Neural crest cell (in vitro differentiated cells): ENCODE measurements around the gene ZCCHC14. TPM values are rescaled to one million over a fixed set of nuclear protein-coding genes. Genes with fewer than 3 reads are reported as not detected.
"Not testable (repeated sequence)": the region's sequence is repeated elsewhere in the genome, so short reads cannot be mapped to it uniquely, and the experiment has no call there.

Source experiments
- DNase-seq: peaks from one replicate; pipeline ENCODE4 v3.0.0; 2021; ENCODE audit warnings: low read depth, mixed read lengths, low spot score
- H3K27ac Mint-ChIP-seq: one replicate; pipeline ENCODE4 v1.8.0; 2021; ENCODE audit warnings: mild to moderate bottlenecking, mixed read lengths; ENCODE audit not compliant: unreplicated experiment
- H3K27me3 Mint-ChIP-seq: 2 replicates; pipeline ENCODE4 v1.8.0; 2021; ENCODE audit warnings: low read depth, mild to moderate bottlenecking, mixed read lengths
- H3K36me3 Mint-ChIP-seq: 2 replicates; pipeline ENCODE4 v1.8.0; 2021; ENCODE audit warnings: low read depth, mild to moderate bottlenecking, mixed read lengths
- H3K4me1 Mint-ChIP-seq: 2 replicates; pipeline ENCODE4 v1.8.0; 2021; ENCODE audit warnings: mixed read lengths
- H3K4me3 Mint-ChIP-seq: one replicate; pipeline ENCODE4 v1.8.0; 2021; ENCODE audit warnings: mild to moderate bottlenecking, mixed read lengths
- H3K9me3 Mint-ChIP-seq: 2 replicates; pipeline ENCODE4 v1.8.0; 2021; ENCODE audit warnings: mixed read lengths
- CTCF ChIP-seq: fragments of 200-600 bp; sonication (generic); conservative IDR thresholded peaks from 2 replicates; pipeline ENCODE4 v1.5.0; 2021; ENCODE audit warnings: antibody characterized with exemption, mild to moderate bottlenecking
- total RNA-seq: library from RNA; stranded (reverse); gene quantifications from 2 replicates; pipeline ENCODE4 v1.2.1, GENCODE V29; 2021

The ZCCHC14 gene
- total RNA-seq, 1 donor from 2014 or later = 45.5 TPM

GRCh38 chr16:87487361-87487924 lies 5.4 kb downstream of the ZCCHC14 start:
- Mint-ChIP-seq H3K9me3 (no peaks in the 10 kb centered on the region), H3K27me3 (no peaks in the 10 kb centered on the region), H3K27ac (no peak overlapping the region), H3K36me3 (peaks cover 2% of the 10 kb centered on the region), H3K4me3 (peak overlapping the region; percentile 80), H3K4me1 (peaks cover 52% of the 10 kb centered on the region)
- TF ChIP-seq CTCF = no peak
- DNase-seq = no peak

GRCh38 chr16:87486713-87487247 lies 6.0 kb downstream of the ZCCHC14 start:
- Mint-ChIP-seq H3K36me3 (peaks cover 2% of the 10 kb centered on the region), H3K27me3 (no peaks in the 10 kb centered on the region), H3K4me3 (no peak overlapping the region), H3K27ac (peak overlapping the region; percentile 39), H3K4me1 (peaks cover 57% of the 10 kb centered on the region), H3K9me3 (no peaks in the 10 kb centered on the region)
- TF ChIP-seq CTCF = no peak
- DNase-seq = no peak

- no peak for DNase-seq
- no peaks in the 10 kb centered on the region for H3K9me3 Mint-ChIP-seq
- no peak overlapping the region for H3K27ac Mint-ChIP-seq
- no peak for TF ChIP-seq CTCF
- H3K27me3 Mint-ChIP-seq = no peaks in the 10 kb centered on the region
- H3K4me3 Mint-ChIP-seq = no peak overlapping the region
- peaks cover 57% of the 10 kb centered on the region for H3K4me1 Mint-ChIP-seq
- peaks cover 2% of the 10 kb centered on the region for H3K36me3 Mint-ChIP-seq
These were observed 6.5 kb downstream of the ZCCHC14 start for GRCh38 chr16:87486282-87486681.

GRCh38 chr16:87485792-87486191 lies 7.0 kb downstream of the ZCCHC14 start:
- not testable (repeated sequence) for H3K27ac Mint-ChIP-seq, DNase-seq, H3K27me3 Mint-ChIP-seq, H3K4me3 Mint-ChIP-seq, H3K36me3 Mint-ChIP-seq, H3K9me3 Mint-ChIP-seq
- H3K4me1 Mint-ChIP-seq = peaks cover 59% of the 10 kb centered on the region

GRCh38 chr16:87484487-87485331 lies 8.1 kb downstream of the ZCCHC14 start:
- H3K27me3 Mint-ChIP-seq = no peaks in the 10 kb centered on the region
- DNase-seq = no peak
- no peak for TF ChIP-seq CTCF
- H3K9me3 Mint-ChIP-seq = no peaks in the 10 kb centered on the region
- H3K36me3 Mint-ChIP-seq = peaks cover 4% of the 10 kb centered on the region
- H3K4me1 Mint-ChIP-seq = peaks cover 54% of the 10 kb centered on the region
- H3K27ac Mint-ChIP-seq = no peak overlapping the region
- H3K4me3 Mint-ChIP-seq = no peak overlapping the region

GRCh38 chr16:87483481-87483880 lies 9.3 kb downstream of the ZCCHC14 start:
- no peak for DNase-seq
- H3K27me3 Mint-ChIP-seq = no peaks in the 10 kb centered on the region
- no peak overlapping the region for H3K4me3 Mint-ChIP-seq
- no peak for TF ChIP-seq CTCF
- no peaks in the 10 kb centered on the region for H3K9me3 Mint-ChIP-seq
- H3K4me1 Mint-ChIP-seq = peaks cover 41% of the 10 kb centered on the region
- H3K36me3 Mint-ChIP-seq = peaks cover 4% of the 10 kb centered on the region
- no peak overlapping the region for H3K27ac Mint-ChIP-seq

GRCh38 chr16:87482670-87483069 lies 10.2 kb downstream of the ZCCHC14 start:
- peaks cover 45% of the 10 kb centered on the region for H3K4me1 Mint-ChIP-seq
- not testable (repeated sequence) for DNase-seq, H3K9me3 Mint-ChIP-seq, H3K27ac Mint-ChIP-seq, H3K4me3 Mint-ChIP-seq, H3K36me3 Mint-ChIP-seq, H3K27me3 Mint-ChIP-seq
